Liver (tissue), 9 donors: ENCODE results near the gene ZMYM4. TPM values are rescaled to one million over a fixed set of nuclear protein-coding genes. Genes with fewer than 3 reads are reported as not detected.

ENCODE experiments used
- DNase-seq: peaks from one replicate; pipeline ENCODE4 v3.0.0-alpha.2; 2017; ENCODE audit warnings: low spot score
- H3K27ac ChIP-seq, 2 donors: one replicate each; pipeline ENCODE4 v1.7.0; 2013; ENCODE audit warnings: inconsistent platforms in 2 of 2, low read length in 2 of 2, control low read depth in 1 of 2, low read depth in 1 of 2, mild to moderate bottlenecking in 1 of 2
- H3K27me3 ChIP-seq, 4 donors: one replicate each; pipeline versions ENCODE4 v1.6.1 to v1.7.0; 2013; ENCODE audit warnings: low read length in 3 of 4, inconsistent platforms in 1 of 4, mild to moderate bottlenecking in 1 of 4, moderate library complexity in 1 of 4; ENCODE audit not compliant: control insufficient read depth in 4 of 4, insufficient read depth in 4 of 4
- H3K36me3 ChIP-seq, 4 donors: one replicate each; pipeline versions ENCODE4 v1.6.1 to v1.7.0; 2013; ENCODE audit warnings: low read length in 3 of 4, mild to moderate bottlenecking in 3 of 4, low read depth in 1 of 4, moderate library complexity in 1 of 4; ENCODE audit not compliant: control insufficient read depth in 4 of 4, insufficient read depth in 3 of 4
- H3K4me1 ChIP-seq, 4 donors: one replicate each; pipeline versions ENCODE4 v1.6.1 to v1.7.0; 2013; ENCODE audit warnings: low read length in 3 of 4, mild to moderate bottlenecking in 3 of 4, moderate library complexity in 1 of 4; ENCODE audit not compliant: control insufficient read depth in 4 of 4, insufficient read depth in 4 of 4
- H3K4me3 ChIP-seq, 3 donors: one replicate each; pipeline versions ENCODE4 v1.6.1 to v1.7.0; 2013; ENCODE audit warnings: low read length in 3 of 3, control low read depth in 1 of 3, low read depth in 1 of 3, mild to moderate bottlenecking in 1 of 3
- H3K9ac ChIP-seq, 2 donors: one replicate each; pipeline ENCODE4 v1.7.0; 2013; ENCODE audit warnings: low read length in 2 of 2, mild to moderate bottlenecking in 2 of 2, moderate library complexity in 2 of 2, control low read depth in 1 of 2, low read depth in 1 of 2
- H3K9me3 ChIP-seq, 4 donors: one replicate each; pipeline versions ENCODE4 v1.6.1 to v1.7.0; 2013; ENCODE audit warnings: low read length in 3 of 4; ENCODE audit not compliant: control insufficient read depth in 4 of 4
- EGR1 ChIP-seq, 2 donors: IDR thresholded peaks; 2 replicates each; pipeline ENCODE4 v1.6.1; 2016 to 2018; ENCODE audit warnings: antibody characterized with exemption in 2 of 2, low read depth in 2 of 2
- FOXA1 ChIP-seq: IDR thresholded peaks from 2 replicates; pipeline ENCODE4 v1.6.1; 2016; ENCODE audit warnings: antibody characterized with exemption
- FOXA2 ChIP-seq: IDR thresholded peaks from 2 replicates; pipeline ENCODE4 v1.6.1; 2016; ENCODE audit warnings: antibody characterized with exemption
- GABPA ChIP-seq, 2 donors: IDR thresholded peaks in 1 of 2; conservative IDR thresholded peaks in 1 of 2; 2 replicates each; pipeline ENCODE4 v1.6.1; 2016; ENCODE audit warnings: antibody characterized with exemption in 2 of 2, mild to moderate bottlenecking in 1 of 2, moderate library complexity in 1 of 2
- MAX ChIP-seq: IDR thresholded peaks from 2 replicates; pipeline ENCODE4 v1.6.1; 2016; ENCODE audit warnings: antibody characterized with exemption
- REST ChIP-seq: IDR thresholded peaks from 2 replicates; pipeline ENCODE4 v1.6.1; 2016; ENCODE audit warnings: antibody characterized with exemption, mild to moderate bottlenecking
- RXRA ChIP-seq, 2 donors: IDR thresholded peaks; 2 replicates each; pipeline ENCODE4 v1.6.1; 2017 to 2018; ENCODE audit warnings: antibody characterized with exemption in 2 of 2, mild to moderate bottlenecking in 1 of 2
- SP1 ChIP-seq: IDR thresholded peaks from 2 replicates; pipeline ENCODE4 v1.6.1; 2018; ENCODE audit warnings: antibody characterized with exemption, mild to moderate bottlenecking
- TAF1 ChIP-seq: conservative IDR thresholded peaks from 2 replicates; pipeline ENCODE4 v1.6.1; 2016; ENCODE audit warnings: antibody characterized with exemption, mild to moderate bottlenecking
- YY1 ChIP-seq: IDR thresholded peaks from 2 replicates; pipeline ENCODE4 v1.6.1; 2016; ENCODE audit warnings: antibody characterized with exemption, mild to moderate bottlenecking
- WGBS: extraction: QIAGEN DNeasy Blood & Tissue Kit; methylation state at CpG from one replicate; pipeline ENCODE4 v1.1.7; 2013; 5-methylcytosine and 5-hydroxymethylcytosine counted together
- polyA plus RNA-seq, 2 donors: library from polyadenylated mRNA; stranded (reverse) in 1 of 2; unstranded in 1 of 2; fragments of 200-250 nt in 1 of 2; fragments of >200 nt in 1 of 2; fragmentation: Nextera tagmentation in 1 of 2; extraction: Ambion mirVana in 1 of 2; gene quantifications; one replicate each; pipeline versions ENCODE4 v1.2.1 to v1.2.3, GENCODE V29; 2013 to 2015
- total RNA-seq, 2 donors: library from RNA; depleted of rRNA; stranded (reverse); fragments of >200 nt; gene quantifications; one replicate each; pipeline ENCODE4 v1.2.3, GENCODE V29; 2014
- donor health status: healthy.
- donor health status: healthy.
- donor health status: healthy.
- donor health status: healthy.
- donor health status: healthy.

Gene ZMYM4
- total and polyA plus RNA-seq, 4 donors: 5.3 to 16.8 (median 10.5) TPM

DNA sequence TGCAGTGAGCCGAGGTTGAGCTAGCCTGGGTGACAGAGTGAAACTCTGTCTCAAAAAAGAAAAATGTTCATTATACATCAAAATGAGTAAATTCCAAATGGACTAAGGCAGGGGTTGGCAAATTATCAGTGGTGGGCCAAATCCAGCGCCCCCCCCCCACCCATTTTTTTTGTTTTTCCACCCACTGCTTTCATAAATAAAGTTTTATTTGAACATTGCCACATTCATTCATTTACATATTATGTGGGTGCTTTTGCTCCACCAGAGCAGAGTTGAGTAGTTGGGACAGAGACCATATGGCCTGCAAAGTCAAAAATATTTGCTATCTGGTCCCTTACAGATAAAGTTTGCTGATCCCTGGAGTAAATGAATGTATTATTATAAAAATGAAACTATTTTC lies 99.4 kb downstream of the ZMYM4 start:
- Histone ChIP-seq H3K4me3 (no peak overlapping the region), H3K27ac (no peak overlapping the region), H3K36me3 (peaks cover 0 to 12% (median under 1%) of the 10 kb centered on the region in 4 donors), H3K4me1 (peaks cover 0 to 6% (median 0%) of the 10 kb centered on the region in 4 donors), H3K9ac (no peak overlapping the region), H3K27me3 (no peaks in the 10 kb centered on the region), H3K9me3 (no peaks in the 10 kb centered on the region)
- WGBS: 98% methylated on average over 2 of the region's 2 CpGs
- DNase-seq: no peak
- TF ChIP-seq MAX (no peak), RXRA (IDR thresholded peaks at IDR 0.05) (no peak), TAF1 (no peak), YY1 (no peak), REST (no peak), SP1 (no peak), FOXA2 (no peak), GABPA (IDR thresholded peaks at IDR 0.05 in 1 of 2, conservative IDR thresholded peaks at IDR 0.05 in 1 of 2) (no peak), EGR1 (IDR thresholded peaks at IDR 0.05; ENCODE audit: low read depth in 2 of 2) (no peak), FOXA1 (no peak)

GRCh38 chr1:35369922-35370671 lies 101.6 kb downstream of the ZMYM4 start:
- TF ChIP-seq RXRA (IDR thresholded peaks at IDR 0.05) (no peak), REST (no peak), FOXA2 (no peak)
- no peak for DNase-seq
- no peak overlapping the region for H3K27ac ChIP-seq
- H3K36me3 ChIP-seq: peaks cover 0 to 6% (median under 1%) of the 10 kb centered on the region in 4 donors
- no peaks in the 10 kb centered on the region for H3K9me3 ChIP-seq
- H3K9ac ChIP-seq: no peak overlapping the region
- no peaks in the 10 kb centered on the region for H3K27me3 ChIP-seq
- no peaks in the 10 kb centered on the region for H3K4me1 ChIP-seq
- WGBS: 69% methylated on average over 4 of the region's 4 CpGs
- H3K4me3 ChIP-seq: no peak overlapping the region
